Tibial nerve (tissue), 4 donors: Measurements from ENCODE around the gene MEF2C.

Source experiments
- EP300 ChIP-seq, 2 donors: sonication (generic); formaldehyde crosslinking; IDR thresholded peaks; one replicate each; pipeline ENCODE4 v1.6.1; 2017; ENCODE audit warnings: antibody characterized with exemption in 2 of 2, mild to moderate bottlenecking in 1 of 2
- POLR2A ChIP-seq, 2 donors: fragments of 450-650 bp; IDR thresholded peaks; one replicate each; pipeline ENCODE4 v1.6.1; 2017; ENCODE audit warnings: antibody characterized with exemption in 2 of 2, mild to moderate bottlenecking in 2 of 2, moderate library complexity in 2 of 2
- TF ChIP-seq, protein P1 (sequence below), 5 experiments: fragments of 200-600 bp in 3 of 5; fragments of 450-650 bp in 2 of 5; sonication (generic) in 3 of 5; IDR thresholded peaks; one replicate each; pipeline ENCODE4 v1.5.1; 2016 to 2019; ENCODE audit warnings: antibody characterized with exemption in 5 of 5, mild to moderate bottlenecking in 3 of 5, moderate library complexity in 2 of 5

DNA sequence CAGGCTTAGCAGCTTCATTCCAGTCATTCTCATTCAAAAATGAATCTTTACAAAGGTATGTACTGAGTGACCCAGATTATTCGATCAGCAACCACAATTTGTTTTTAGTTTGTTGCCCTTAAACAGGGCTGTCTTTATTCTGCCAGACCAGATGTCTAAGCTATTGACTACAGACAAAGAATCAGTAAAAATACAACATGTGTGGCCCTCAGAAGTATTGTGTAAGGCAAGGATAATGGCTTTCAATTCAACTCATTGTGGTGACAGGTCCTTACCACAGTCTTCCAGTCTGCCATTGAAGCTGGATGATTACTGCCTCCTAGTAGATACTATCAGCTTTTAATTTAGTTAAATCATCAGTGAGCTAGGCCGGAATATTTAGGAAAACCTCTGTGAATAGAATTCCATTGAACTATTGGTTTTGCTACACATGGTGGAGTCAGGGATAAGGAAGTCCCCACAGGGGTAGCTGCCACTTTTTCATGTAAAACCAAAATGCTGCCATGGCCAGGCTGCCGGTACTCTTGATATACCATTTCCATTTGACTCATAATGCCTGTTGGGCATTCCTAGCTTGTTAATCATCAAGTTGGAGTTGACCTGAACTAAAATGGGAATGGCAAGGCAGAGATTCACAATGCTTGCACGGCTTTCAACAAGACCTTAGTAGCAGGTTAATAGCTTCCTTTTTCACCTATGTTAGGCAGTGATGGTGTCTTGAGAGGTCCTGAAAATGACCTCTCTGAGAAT lies 175.6 kb downstream of the MEF2C start:
- TF ChIP-seq, protein P1, sequence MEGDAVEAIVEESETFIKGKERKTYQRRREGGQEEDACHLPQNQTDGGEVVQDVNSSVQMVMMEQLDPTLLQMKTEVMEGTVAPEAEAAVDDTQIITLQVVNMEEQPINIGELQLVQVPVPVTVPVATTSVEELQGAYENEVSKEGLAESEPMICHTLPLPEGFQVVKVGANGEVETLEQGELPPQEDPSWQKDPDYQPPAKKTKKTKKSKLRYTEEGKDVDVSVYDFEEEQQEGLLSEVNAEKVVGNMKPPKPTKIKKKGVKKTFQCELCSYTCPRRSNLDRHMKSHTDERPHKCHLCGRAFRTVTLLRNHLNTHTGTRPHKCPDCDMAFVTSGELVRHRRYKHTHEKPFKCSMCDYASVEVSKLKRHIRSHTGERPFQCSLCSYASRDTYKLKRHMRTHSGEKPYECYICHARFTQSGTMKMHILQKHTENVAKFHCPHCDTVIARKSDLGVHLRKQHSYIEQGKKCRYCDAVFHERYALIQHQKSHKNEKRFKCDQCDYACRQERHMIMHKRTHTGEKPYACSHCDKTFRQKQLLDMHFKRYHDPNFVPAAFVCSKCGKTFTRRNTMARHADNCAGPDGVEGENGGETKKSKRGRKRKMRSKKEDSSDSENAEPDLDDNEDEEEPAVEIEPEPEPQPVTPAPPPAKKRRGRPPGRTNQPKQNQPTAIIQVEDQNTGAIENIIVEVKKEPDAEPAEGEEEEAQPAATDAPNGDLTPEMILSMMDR (IDR thresholded peaks at IDR 0.05) = no peak
- TF ChIP-seq POLR2A (IDR thresholded peaks at IDR 0.05) (no peak), EP300 (IDR thresholded peaks at IDR 0.05) (no peak)
